ENCODE results near the gene HERC6. TPM values are rescaled to one million over a fixed set of nuclear protein-coding genes. Genes with fewer than 3 reads are reported as not detected.
"Not testable (repeated sequence)": the region's sequence is repeated elsewhere in the genome, so short reads cannot be mapped to it uniquely, and the experiment has no call there.

The HERC6 gene
- total RNA-seq, 1 experiment from 2014 or later: 7.6 TPM

- intact Hi-C loops (cut with micrococcal nuclease; ENCODE audit: unreplicated experiment): no loop called here
- no peak for DNase-seq
These were observed 18.4 kb upstream of the HERC6 start for GRCh38 chr4:88360256-88360655.

GRCh38 chr4:88360791-88361190 is 17.9 kb upstream of the HERC6 start:
- H3K27ac Mint-ChIP-seq (ENCODE audit: unreplicated experiment): no peak overlapping the region
- no peak for TF ChIP-seq CTCF (IDR thresholded peaks at IDR 0.05; ENCODE audit: insufficient read depth in 1 of 2, low read depth in 1 of 2, low read length in 1 of 2, severe bottlenecking in 1 of 2, unreplicated experiment in 1 of 2)
- Histone ChIP-seq H3K9me3 (peaks cover 10% of the 10 kb centered on the region; the same call in 1 of the 2 replicates), H3K4me1 (no peaks in the 10 kb centered on the region), H3K4me3 (ENCODE audit: low read depth, low read length) (no peak overlapping the region), H3K36me3 (ENCODE audit: control insufficient read depth, insufficient read depth, low read length) (no peaks in the 10 kb centered on the region), H3K27me3 (replicated peaks; ENCODE audit: control insufficient read depth, insufficient read depth, low read length) (no peaks in the 10 kb centered on the region)
- H3K27me3 Mint-ChIP-seq (ENCODE audit: insufficient read depth, unreplicated experiment): no peaks in the 10 kb centered on the region
- intact Hi-C loops (cut with micrococcal nuclease; ENCODE audit: unreplicated experiment): no loop called here
- ChIA-PET POLR2A (no interaction called here), CTCF (no interaction called here)
- no peak overlapping the region for H3K4me3 Mint-ChIP-seq (ENCODE audit: unreplicated experiment)
- H3K9me3 Mint-ChIP-seq (ENCODE audit: unreplicated experiment): no peaks in the 10 kb centered on the region
- no peaks in the 10 kb centered on the region for H3K4me1 Mint-ChIP-seq (ENCODE audit: low read depth, unreplicated experiment)
- no peak for DNase-seq
- no TSS peak for BruUV-seq (replicated peaks)
- H3K36me3 Mint-ChIP-seq (ENCODE audit: insufficient read depth, unreplicated experiment): no peaks in the 10 kb centered on the region

More at GRCh38 chr4:88360256-88360655, 18.4 kb upstream of the HERC6 start:
- Mint-ChIP-seq H3K9me3 (ENCODE audit: unreplicated experiment) (no peaks in the 10 kb centered on the region), H3K27ac (ENCODE audit: unreplicated experiment) (no peak overlapping the region), H3K4me3 (ENCODE audit: unreplicated experiment) (no peak overlapping the region), H3K36me3 (ENCODE audit: insufficient read depth, unreplicated experiment) (no peaks in the 10 kb centered on the region), H3K4me1 (ENCODE audit: low read depth, unreplicated experiment) (no peaks in the 10 kb centered on the region), H3K27me3 (ENCODE audit: insufficient read depth, unreplicated experiment) (no peaks in the 10 kb centered on the region)
- no TSS peak for BruUV-seq (replicated peaks)
- no peaks in the 10 kb centered on the region for H3K27me3 ChIP-seq (replicated peaks; ENCODE audit: control insufficient read depth, insufficient read depth, low read length)
- ChIA-PET CTCF (no interaction called here), POLR2A (no interaction called here)
- no peaks in the 10 kb centered on the region for H3K4me1 ChIP-seq
- no peak for TF ChIP-seq CTCF (IDR thresholded peaks at IDR 0.05; ENCODE audit: insufficient read depth in 1 of 2, low read depth in 1 of 2, low read length in 1 of 2, severe bottlenecking in 1 of 2, unreplicated experiment in 1 of 2)
- H3K36me3 ChIP-seq (ENCODE audit: control insufficient read depth, insufficient read depth, low read length): no peaks in the 10 kb centered on the region
- no peak overlapping the region for H3K4me3 ChIP-seq (ENCODE audit: low read depth, low read length)
- H3K9me3 ChIP-seq: peaks cover 10% of the 10 kb centered on the region; the same call in 1 of the 2 replicates

- H3K4me3 ChIP-seq (ENCODE audit: low read depth, low read length); CTCF ChIA-PET; H3K27ac Mint-ChIP-seq (ENCODE audit: unreplicated experiment); H3K4me3 Mint-ChIP-seq (ENCODE audit: unreplicated experiment); H3K4me1 Mint-ChIP-seq (ENCODE audit: low read depth, unreplicated experiment); H3K9me3 Mint-ChIP-seq (ENCODE audit: unreplicated experiment); H3K36me3 Mint-ChIP-seq (ENCODE audit: insufficient read depth, unreplicated experiment); BruUV-seq (replicated peaks); H3K4me1 ChIP-seq; H3K27me3 Mint-ChIP-seq (ENCODE audit: insufficient read depth, unreplicated experiment); DNase-seq; H3K36me3 ChIP-seq (ENCODE audit: control insufficient read depth, insufficient read depth, low read length); POLR2A ChIA-PET; H3K27me3 ChIP-seq (replicated peaks; ENCODE audit: control insufficient read depth, insufficient read depth, low read length); intact Hi-C loops (cut with micrococcal nuclease; ENCODE audit: unreplicated experiment): not testable (repeated sequence)
- peaks cover 10% of the 10 kb centered on the region; the same call in 1 of the 2 replicates for H3K9me3 ChIP-seq
These were observed 17.4 kb upstream of the HERC6 start for GRCh38 chr4:88361217-88361773.

GRCh38 chr4:88366460-88366859 is 12.2 kb upstream of the HERC6 start:
- Histone ChIP-seq H3K27me3 (replicated peaks; ENCODE audit: control insufficient read depth, insufficient read depth, low read length) (no peaks in the 10 kb centered on the region), H3K4me1 (no peaks in the 10 kb centered on the region), H3K36me3 (ENCODE audit: control insufficient read depth, insufficient read depth, low read length) (no peaks in the 10 kb centered on the region), H3K4me3 (ENCODE audit: low read depth, low read length) (no peak overlapping the region), H3K9me3 (peaks cover 10% of the 10 kb centered on the region; the same call in 1 of the 2 replicates)
- ChIA-PET CTCF (no interaction called here), POLR2A (no interaction called here)
- no peak overlapping the region for H3K27ac Mint-ChIP-seq (ENCODE audit: unreplicated experiment)
- no peaks in the 10 kb centered on the region for H3K4me1 Mint-ChIP-seq (ENCODE audit: low read depth, unreplicated experiment)
- no peaks in the 10 kb centered on the region for H3K36me3 Mint-ChIP-seq (ENCODE audit: insufficient read depth, unreplicated experiment)
- no peaks in the 10 kb centered on the region for H3K27me3 Mint-ChIP-seq (ENCODE audit: insufficient read depth, unreplicated experiment)
- no peak for TF ChIP-seq CTCF (IDR thresholded peaks at IDR 0.05; ENCODE audit: insufficient read depth in 1 of 2, low read depth in 1 of 2, low read length in 1 of 2, severe bottlenecking in 1 of 2, unreplicated experiment in 1 of 2)
- no TSS peak for BruUV-seq (replicated peaks)
- DNase-seq: no peak
- H3K4me3 Mint-ChIP-seq (ENCODE audit: unreplicated experiment): no peak overlapping the region
- intact Hi-C loops (cut with micrococcal nuclease; ENCODE audit: unreplicated experiment): no loop called here
- H3K9me3 Mint-ChIP-seq (ENCODE audit: unreplicated experiment): no peaks in the 10 kb centered on the region
